ENCODE measurements around the gene STRA8.

GRCh38 chr7:135213831-135214230 is 19.8 kb upstream of the STRA8 start:
- no peak for TF ChIP-seq POLR2A (IDR thresholded peaks at IDR 0.05)
- TF ChIP-seq CTCF (IDR thresholded peaks at IDR 0.05) = no peak
- TF ChIP-seq EP300 (IDR thresholded peaks at IDR 0.05) = no peak
